Hepatic stellate cell (primary cell): ENCODE measurements around the gene ACACA.

Experiments
- DNase-seq: peaks from one replicate; pipeline ENCODE4 v3.0.0; 2011; ENCODE audit warnings: low spot score

Gene ACACA

GRCh38 chr17:37037590-37038155 is 369.0 kb downstream of the ACACA start:
- no peak for DNase-seq
